G401 (cell line): ENCODE measurements around the gene TTBK2. TPM values are rescaled to one million over a fixed set of nuclear protein-coding genes. Genes with fewer than 3 reads are reported as not detected.

ENCODE experiments used
- DNase-seq: peaks from one replicate; pipeline ENCODE4 v3.0.0-alpha.2; 2015; ENCODE audit warnings: low spot score
- in situ Hi-C: cut with HindIII; loops from 2 replicates; pipeline ENCODE4 v1.10.0; 2016; ENCODE audit warnings: low sequenced_read_pairs, mixed read lengths
- total RNA-seq: library from RNA; depleted of rRNA; stranded (reverse); fragments of >200 nt; shearing (Covaris generic); gene quantifications from 2 replicates; pipeline ENCODE4 v1.2.3, GENCODE V29; 2014

Gene TTBK2
- total RNA-seq, 1 experiment from 2014 or later, result 6.2 TPM

- no peak for DNase-seq
Measured at GRCh38 chr15:42735382-42736165, 185.0 kb downstream of the TTBK2 start.

GRCh38 chr15:42734076-42734672 is 186.4 kb downstream of the TTBK2 start:
- no peak for DNase-seq
- in situ Hi-C loops, result no loop called here

More at GRCh38 chr15:42735382-42736165, 185.0 kb downstream of the TTBK2 start:
- in situ Hi-C loops, result no loop called here

GRCh38 chr15:42733027-42733426 is 187.6 kb downstream of the TTBK2 start:
- DNase-seq, result no peak
- in situ Hi-C loops, result no loop called here

- no peak for DNase-seq
- in situ Hi-C loops, result no loop called here
Measured at GRCh38 chr15:42732095-42732827, 188.3 kb downstream of the TTBK2 start.

GRCh38 chr15:42731461-42731860 is 189.1 kb downstream of the TTBK2 start:
- in situ Hi-C loops, result no loop called here
- DNase-seq, result no peak

- DNase-seq, result no peak
- in situ Hi-C loops, result no loop called here
Measured at GRCh38 chr15:42730536-42730935, 190.0 kb downstream of the TTBK2 start.

GRCh38 chr15:42730135-42730534 is 190.4 kb downstream of the TTBK2 start:
- no peak for DNase-seq
- in situ Hi-C loops, result no loop called here

- DNase-seq, result no peak
- in situ Hi-C loops, result no loop called here
Measured at GRCh38 chr15:42729409-42729808, 191.2 kb downstream of the TTBK2 start.

- in situ Hi-C loops, result no loop called here
- DNase-seq, result no peak
Measured at GRCh38 chr15:42728972-42729371, 191.6 kb downstream of the TTBK2 start.

GRCh38 chr15:42728560-42728959 is 192.0 kb downstream of the TTBK2 start:
- no peak for DNase-seq

GRCh38 chr15:42727750-42728381 is 192.7 kb downstream of the TTBK2 start:
- DNase-seq, result peak; percentile 27
- in situ Hi-C loops, result no loop called here

More at GRCh38 chr15:42728560-42728959, 192.0 kb downstream of the TTBK2 start:
- in situ Hi-C loops, result no loop called here

- DNase-seq, result no peak
- in situ Hi-C loops, result no loop called here
Measured at GRCh38 chr15:42726114-42726513, 194.5 kb downstream of the TTBK2 start.

- in situ Hi-C loops, result no loop called here
Measured at GRCh38 chr15:42725331-42725903, 195.2 kb downstream of the TTBK2 start.

GRCh38 chr15:42724276-42724675 is 196.3 kb downstream of the TTBK2 start:
- in situ Hi-C loops, result loop anchor here (25.0 kb wide), 1 partner anchor 213 kb away; no protein-coding TSS in a partner anchor
- DNase-seq, result no peak

More at GRCh38 chr15:42725331-42725903, 195.2 kb downstream of the TTBK2 start:
- no peak for DNase-seq

- in situ Hi-C loops, result loop anchor here (25.0 kb wide), 1 partner anchor 214 kb away; no protein-coding TSS in a partner anchor
- DNase-seq, result no peak
Measured at GRCh38 chr15:42723068-42723467, 197.5 kb downstream of the TTBK2 start.

- DNase-seq, result no peak
- in situ Hi-C loops, result loop anchor here (25.0 kb wide), 1 partner anchor 215 kb away; no protein-coding TSS in a partner anchor
Measured at GRCh38 chr15:42721916-42722315, 198.7 kb downstream of the TTBK2 start.

GRCh38 chr15:42721016-42721415 is 199.6 kb downstream of the TTBK2 start:
- in situ Hi-C loops, result loop anchor here (25.0 kb wide), 1 partner anchor 216 kb away; no protein-coding TSS in a partner anchor
- DNase-seq, result no peak

GRCh38 chr15:42720071-42720470 is 200.5 kb downstream of the TTBK2 start:
- no peak for DNase-seq
- in situ Hi-C loops, result loop anchor here (25.0 kb wide), 1 partner anchor 217 kb away; no protein-coding TSS in a partner anchor

GRCh38 chr15:42719043-42719442 is 201.5 kb downstream of the TTBK2 start:
- in situ Hi-C loops, result loop anchor here (25.0 kb wide), 1 partner anchor 218 kb away; no protein-coding TSS in a partner anchor
- no peak for DNase-seq
